Astrocyte (in vitro differentiated cells and primary cell): ENCODE measurements around the gene SAMM50. TPM values are rescaled to one million over a fixed set of nuclear protein-coding genes. Genes with fewer than 3 reads are reported as not detected.

Experiments
- DNase-seq: peaks from one replicate; pipeline ENCODE4 v3.0.0-alpha.2; 2010; ENCODE audit warnings: low read depth
- FAIRE-seq: peaks from 2 replicates; lab custom pipeline; 2011; peaks lifted over from hg19 to GRCh38; lab: Jason Lieb, UNC
- H2AFZ ChIP-seq: 2 replicates; pipeline ENCODE4 v1.6.0; 2012; ENCODE audit warnings: low read depth, low read length, inconsistent platforms
- H3K27ac ChIP-seq: 2 replicates; pipeline ENCODE4 v1.5.1; 2011; ENCODE audit warnings: low read depth, low read length, inconsistent platforms
- H3K27me3 ChIP-seq: 2 replicates; pipeline ENCODE4 v1.6.0; 2011; ENCODE audit warnings: low read length, inconsistent platforms; ENCODE audit not compliant: insufficient read depth
- H3K36me3 ChIP-seq: 2 replicates; pipeline ENCODE4 v1.5.1; 2011; ENCODE audit warnings: low read length, inconsistent platforms; ENCODE audit not compliant: insufficient read depth
- H3K4me1 ChIP-seq: 2 replicates; pipeline ENCODE4 v1.5.1; 2011; ENCODE audit warnings: low read length, inconsistent platforms; ENCODE audit not compliant: insufficient read depth
- H3K4me2 ChIP-seq: 2 replicates; pipeline ENCODE4 v1.6.0; 2012; ENCODE audit warnings: low read length, inconsistent platforms
- H3K4me3 ChIP-seq: 2 replicates; pipeline ENCODE4 v1.5.1; 2011; ENCODE audit warnings: low read depth, mild to moderate bottlenecking, low read length, inconsistent platforms; ENCODE audit not compliant: insufficient read depth
- H3K79me2 ChIP-seq: 2 replicates; pipeline ENCODE4 v1.6.0; 2012; ENCODE audit warnings: mild to moderate bottlenecking, low read length, inconsistent platforms; ENCODE audit not compliant: insufficient read depth
- H3K9ac ChIP-seq: 2 replicates; pipeline ENCODE4 v1.6.0; 2012; ENCODE audit warnings: mild to moderate bottlenecking, low read length, inconsistent platforms
- H3K9me3 ChIP-seq: 2 replicates; pipeline ENCODE4 v1.5.1; 2012; ENCODE audit warnings: low read depth, mild to moderate bottlenecking, low read length, inconsistent platforms; ENCODE audit not compliant: insufficient read depth
- H4K20me1 ChIP-seq: 2 replicates; pipeline ENCODE4 v1.6.0; 2012; ENCODE audit warnings: low read length, inconsistent platforms; ENCODE audit not compliant: insufficient read depth
- H3K27ac Mint-ChIP-seq: one replicate; pipeline ENCODE4 v1.8.0; 2021; ENCODE audit warnings: mild to moderate bottlenecking, mixed read lengths; ENCODE audit not compliant: unreplicated experiment
- H3K27me3 Mint-ChIP-seq: one replicate; pipeline ENCODE4 v1.8.0; 2021; ENCODE audit warnings: low read depth, mixed read lengths; ENCODE audit not compliant: unreplicated experiment
- H3K36me3 Mint-ChIP-seq: one replicate; pipeline ENCODE4 v1.8.0; 2021; ENCODE audit warnings: low read depth, mixed read lengths; ENCODE audit not compliant: unreplicated experiment
- H3K4me1 Mint-ChIP-seq: one replicate; pipeline ENCODE4 v1.8.0; 2021; ENCODE audit warnings: low read depth, mixed read lengths; ENCODE audit not compliant: unreplicated experiment
- H3K4me3 Mint-ChIP-seq: one replicate; pipeline ENCODE4 v1.8.0; 2021; ENCODE audit warnings: mild to moderate bottlenecking, moderate library complexity, mixed read lengths; ENCODE audit not compliant: unreplicated experiment
- H3K9me3 Mint-ChIP-seq: one replicate; pipeline ENCODE4 v1.8.0; 2021; ENCODE audit warnings: mild to moderate bottlenecking, mixed read lengths; ENCODE audit not compliant: unreplicated experiment
- EZH2 ChIP-seq: IDR thresholded peaks from 2 replicates; pipeline ENCODE4 v1.6.1; 2012; ENCODE audit warnings: mild to moderate bottlenecking, low read length, inconsistent platforms; ENCODE audit not compliant: insufficient read depth
- total RNA-seq: library from RNA; stranded (reverse); gene quantifications from 2 replicates; pipeline ENCODE4 v1.2.1, GENCODE V29; 2021
- TF ChIP-seq, protein P1 (sequence below): IDR thresholded peaks from 2 replicates; pipeline ENCODE4 v1.5.1; 2011; ENCODE audit warnings: low read depth, mild to moderate bottlenecking, inconsistent platforms, low read length, moderate library complexity; ENCODE audit not compliant: insufficient read depth

Gene SAMM50
- total RNA-seq, 1 donor from 2014 or later: 63.4 TPM

DNA sequence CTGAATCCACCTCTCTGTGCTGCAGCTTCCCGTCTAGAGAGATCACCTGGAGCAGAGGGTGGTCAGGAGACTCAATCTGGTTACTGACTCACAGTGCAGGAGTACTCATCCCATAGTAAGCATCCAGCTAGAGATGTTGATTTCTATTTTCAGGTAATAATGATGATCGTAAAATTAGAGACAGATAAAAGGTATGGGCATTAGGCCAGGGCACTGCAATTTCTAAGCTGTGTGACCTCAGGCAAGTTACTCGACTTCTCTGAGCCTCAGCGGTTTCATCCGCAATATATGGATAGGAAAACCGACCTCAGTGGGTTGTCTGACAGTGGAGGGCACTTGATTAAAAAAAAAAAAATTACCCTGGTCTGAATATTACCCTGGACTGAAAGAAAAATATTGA lies 13.8 kb upstream of the SAMM50 start:
- H3K4me3 Mint-ChIP-seq: no peak overlapping the region
- Histone ChIP-seq H3K9ac (no peak overlapping the region), H3K4me2 (no peak overlapping the region), H4K20me1 (peaks cover 35% of the 10 kb centered on the region), H3K9me3 (no peaks in the 10 kb centered on the region), H3K4me3 (no peak overlapping the region), H3K27ac (no peak overlapping the region), H3K27me3 (no peaks in the 10 kb centered on the region), H3K36me3 (peaks cover 42% of the 10 kb centered on the region), H3K79me2 (no peaks in the 10 kb centered on the region), H2AFZ (no peak overlapping the region), H3K4me1 (no peaks in the 10 kb centered on the region)
- TF ChIP-seq, protein P1, sequence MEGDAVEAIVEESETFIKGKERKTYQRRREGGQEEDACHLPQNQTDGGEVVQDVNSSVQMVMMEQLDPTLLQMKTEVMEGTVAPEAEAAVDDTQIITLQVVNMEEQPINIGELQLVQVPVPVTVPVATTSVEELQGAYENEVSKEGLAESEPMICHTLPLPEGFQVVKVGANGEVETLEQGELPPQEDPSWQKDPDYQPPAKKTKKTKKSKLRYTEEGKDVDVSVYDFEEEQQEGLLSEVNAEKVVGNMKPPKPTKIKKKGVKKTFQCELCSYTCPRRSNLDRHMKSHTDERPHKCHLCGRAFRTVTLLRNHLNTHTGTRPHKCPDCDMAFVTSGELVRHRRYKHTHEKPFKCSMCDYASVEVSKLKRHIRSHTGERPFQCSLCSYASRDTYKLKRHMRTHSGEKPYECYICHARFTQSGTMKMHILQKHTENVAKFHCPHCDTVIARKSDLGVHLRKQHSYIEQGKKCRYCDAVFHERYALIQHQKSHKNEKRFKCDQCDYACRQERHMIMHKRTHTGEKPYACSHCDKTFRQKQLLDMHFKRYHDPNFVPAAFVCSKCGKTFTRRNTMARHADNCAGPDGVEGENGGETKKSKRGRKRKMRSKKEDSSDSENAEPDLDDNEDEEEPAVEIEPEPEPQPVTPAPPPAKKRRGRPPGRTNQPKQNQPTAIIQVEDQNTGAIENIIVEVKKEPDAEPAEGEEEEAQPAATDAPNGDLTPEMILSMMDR: no peak
- no peak for TF ChIP-seq EZH2
- peaks cover 38% of the 10 kb centered on the region for H3K36me3 Mint-ChIP-seq
- H3K4me1 Mint-ChIP-seq: no peaks in the 10 kb centered on the region
- H3K27me3 Mint-ChIP-seq: no peaks in the 10 kb centered on the region
- no peaks in the 10 kb centered on the region for H3K9me3 Mint-ChIP-seq
- H3K27ac Mint-ChIP-seq: no peak overlapping the region
- DNase-seq: no peak
- no peak for FAIRE-seq

DNA sequence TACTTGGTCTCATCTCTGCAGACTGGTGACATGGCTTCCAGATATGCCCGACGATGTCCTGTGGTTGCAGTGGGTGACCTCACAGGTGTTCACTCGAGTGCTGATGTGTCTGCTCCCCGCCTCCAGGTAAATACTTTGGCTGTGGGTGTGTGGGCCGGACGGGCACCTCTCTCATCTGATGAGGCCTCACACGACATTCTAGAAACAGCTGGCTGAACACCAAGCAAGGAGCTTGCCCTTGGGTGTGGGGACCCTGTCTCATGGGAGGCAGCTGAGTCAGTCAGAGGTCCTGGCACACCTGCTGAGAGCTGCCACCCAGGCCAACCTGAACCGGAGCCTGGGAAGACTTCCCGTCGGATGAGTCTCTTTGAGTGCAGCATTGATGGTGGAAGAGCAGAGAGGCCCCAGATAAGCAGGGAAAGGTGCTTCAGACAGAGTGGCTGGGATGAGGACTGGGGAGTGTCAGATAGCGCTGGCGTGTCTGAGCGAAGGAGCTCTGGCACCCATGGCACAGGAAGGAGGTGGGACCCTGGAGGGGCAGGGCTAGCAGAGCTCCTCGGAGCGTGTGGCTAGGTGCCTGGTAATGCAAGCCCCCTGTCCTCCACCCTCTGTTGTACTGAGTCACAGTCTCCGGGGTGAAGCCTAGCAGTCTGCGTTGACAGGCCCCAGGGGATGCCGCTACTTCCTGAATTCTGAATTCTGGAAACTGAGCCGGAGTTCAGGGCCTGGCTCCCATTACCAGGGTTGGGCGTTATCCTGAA lies 10.4 kb upstream of the SAMM50 start:
- Histone ChIP-seq H3K79me2 (no peaks in the 10 kb centered on the region), H3K4me2 (no peak overlapping the region), H3K4me3 (no peak overlapping the region), H3K36me3 (peaks cover 20% of the 10 kb centered on the region), H3K27me3 (no peaks in the 10 kb centered on the region), H2AFZ (no peak overlapping the region), H3K9ac (no peak overlapping the region), H3K4me1 (no peaks in the 10 kb centered on the region), H3K27ac (no peak overlapping the region), H3K9me3 (no peaks in the 10 kb centered on the region), H4K20me1 (peaks cover 28% of the 10 kb centered on the region)
- FAIRE-seq (no peak), DNase-seq (no peak)
- no peaks in the 10 kb centered on the region for H3K27me3 Mint-ChIP-seq
- H3K9me3 Mint-ChIP-seq: no peaks in the 10 kb centered on the region
- no peak overlapping the region for H3K4me3 Mint-ChIP-seq
- H3K27ac Mint-ChIP-seq: no peak overlapping the region
- no peak for TF ChIP-seq EZH2
- TF ChIP-seq, protein P1: no peak
- H3K36me3 Mint-ChIP-seq: peaks cover 19% of the 10 kb centered on the region
- H3K4me1 Mint-ChIP-seq: no peaks in the 10 kb centered on the region
